ENCODE measurements around the gene EPG5.

- no peak for TF ChIP-seq NFYB (IDR thresholded peaks at IDR 0.05; ENCODE audit: insufficient read depth, low read depth, low read length)
- no peak for TF ChIP-seq CTCF (IDR thresholded peaks at IDR 0.05 in 2 of 3, conservative IDR thresholded peaks at IDR 0.05 in 1 of 3; ENCODE audit: control insufficient read depth in 2 of 3, extremely low read depth in 1 of 3, insufficient read depth in 1 of 3, low read depth in 3 of 3, low read length in 3 of 3)
- no peak for TF ChIP-seq SP1 (IDR thresholded peaks at IDR 0.05; ENCODE audit: low read depth, low read length)
- TF ChIP-seq HCFC1 (IDR thresholded peaks at IDR 0.05; ENCODE audit: low read length): no peak
- TF ChIP-seq CEBPB (IDR thresholded peaks at IDR 0.05; ENCODE audit: borderline replicate concordance in 1 of 2, low read depth in 2 of 2, low read length in 2 of 2): no peak
- TF ChIP-seq MAX (IDR thresholded peaks at IDR 0.05; ENCODE audit: low read depth, low read length): no peak
Observed at GRCh38 chr18:45852631-45853030, 114.5 kb downstream of the EPG5 start.
